HepG2 (cell line): ENCODE results near the gene SPEM2. TPM values are rescaled to one million over a fixed set of nuclear protein-coding genes. Genes with fewer than 3 reads are reported as not detected.

Source experiments
- CTCF ChIP-seq: sonication (generic); formaldehyde crosslinking; IDR thresholded peaks from 2 replicates; pipeline ENCODE4 v1.5.0; 2020; ENCODE audit warnings: mild to moderate bottlenecking, missing genetic modification reagents, moderate library complexity
- GMEB1 ChIP-seq: sonication (generic); formaldehyde crosslinking; IDR thresholded peaks from 2 replicates; pipeline ENCODE4 v1.5.1; 2020; ENCODE audit warnings: missing genetic modification reagents, mild to moderate bottlenecking, borderline replicate concordance
- GTF3A ChIP-seq: sonication (generic); formaldehyde crosslinking; conservative IDR thresholded peaks from 2 replicates; pipeline ENCODE4 v1.4.0; 2020; ENCODE audit warnings: mild to moderate bottlenecking, missing genetic modification reagents
- LBX2 ChIP-seq: sonication (generic); formaldehyde crosslinking; IDR thresholded peaks from 2 replicates; pipeline ENCODE4 v1.5.0; 2020; ENCODE audit warnings: missing genetic modification reagents, mild to moderate bottlenecking, borderline replicate concordance
- MBNL3 ChIP-seq: fragments of 250-450 bp; sonication (Bioruptor Pico); conservative IDR thresholded peaks from 2 replicates; pipeline ENCODE4 v1.8.0; 2022; ENCODE audit warnings: mild to moderate bottlenecking, inconsistent platforms
- NONO ChIP-seq, 2 experiments: fragments of 450-650 bp in 1 of 2; sonication (generic) in 1 of 2; formaldehyde crosslinking in 1 of 2; IDR thresholded peaks in 1 of 2; conservative IDR thresholded peaks in 1 of 2; 2 replicates each; pipeline versions ENCODE4 v1.6.1 to v1.8.0; 2017 to 2022; ENCODE audit warnings: mild to moderate bottlenecking in 1 of 2, missing genetic modification reagents in 1 of 2, moderate library complexity in 1 of 2
- PAF1 ChIP-seq: IDR thresholded peaks from 2 replicates; pipeline ENCODE4 v1.6.1; 2016; ENCODE audit warnings: missing genetic modification reagents, missing compliant biosample characterization
- RAD51 ChIP-seq: fragments of 450-650 bp; IDR thresholded peaks from 2 replicates; pipeline ENCODE4 v1.6.1; 2016; ENCODE audit warnings: borderline replicate concordance
- RARG ChIP-seq: sonication (generic); formaldehyde crosslinking; IDR thresholded peaks from 2 replicates; pipeline ENCODE4 v1.4.0; 2020; ENCODE audit warnings: low read depth, mild to moderate bottlenecking, missing genetic modification reagents
- SATB2 ChIP-seq: sonication (generic); formaldehyde crosslinking; IDR thresholded peaks from 2 replicates; pipeline ENCODE4 v1.5.0; 2020; ENCODE audit warnings: missing genetic modification reagents
- SOX6 ChIP-seq, 2 experiments: fragments of 450-650 bp in 1 of 2; sonication (generic) in 1 of 2; formaldehyde crosslinking in 1 of 2; IDR thresholded peaks; 2 replicates each; pipeline versions ENCODE4 v1.4.0 to v1.6.1; 2017 to 2020; ENCODE audit warnings: antibody characterized with exemption in 1 of 2, mild to moderate bottlenecking in 1 of 2, missing genetic modification reagents in 1 of 2
- SP140L ChIP-seq: sonication (generic); formaldehyde crosslinking; IDR thresholded peaks from 2 replicates; pipeline ENCODE4 v1.4.0; 2020; ENCODE audit warnings: missing genetic modification reagents, borderline replicate concordance
- SP4 ChIP-seq: sonication (generic); formaldehyde crosslinking; IDR thresholded peaks from 2 replicates; pipeline ENCODE4 v1.8.1; 2023; ENCODE audit warnings: mild to moderate bottlenecking, missing genetic modification reagents
- TGIF2 ChIP-seq: IDR thresholded peaks from 2 replicates; pipeline ENCODE4 v1.6.1; 2016; ENCODE audit warnings: control low read depth, missing compliant biosample characterization
- YEATS2 ChIP-seq: sonication (generic); formaldehyde crosslinking; IDR thresholded peaks from 2 replicates; pipeline ENCODE4 v1.4.0; 2020; ENCODE audit warnings: missing genetic modification reagents, borderline replicate concordance
- ZFP37 ChIP-seq: sonication (generic); formaldehyde crosslinking; IDR thresholded peaks from 2 replicates; pipeline ENCODE4 v1.4.0; 2020; ENCODE audit warnings: missing genetic modification reagents, borderline replicate concordance
- ZFX ChIP-seq: sonication (generic); formaldehyde crosslinking; IDR thresholded peaks from 2 replicates; pipeline ENCODE4 v1.4.0; 2020; ENCODE audit warnings: mild to moderate bottlenecking, low read depth, missing genetic modification reagents, moderate library complexity
- ZNF20 ChIP-seq: sonication (generic); formaldehyde crosslinking; IDR thresholded peaks from 2 replicates; pipeline ENCODE4 v1.4.0; 2020; ENCODE audit warnings: mild to moderate bottlenecking, moderate library complexity, missing genetic modification reagents
- ZNF205 ChIP-seq: IDR thresholded peaks from 2 replicates; pipeline ENCODE4 v1.6.1; 2018; ENCODE audit warnings: missing biosample characterization, missing genetic modification reagents
- ZNF225 ChIP-seq: sonication (generic); formaldehyde crosslinking; IDR thresholded peaks from 2 replicates; pipeline ENCODE4 v1.4.0; 2020; ENCODE audit warnings: mild to moderate bottlenecking, missing genetic modification reagents
- ZNF607 ChIP-seq: sonication (generic); formaldehyde crosslinking; IDR thresholded peaks from 2 replicates; pipeline ENCODE4 v1.5.1; 2020; ENCODE audit warnings: missing genetic modification reagents, mild to moderate bottlenecking, borderline replicate concordance
- ZNF761 ChIP-seq: sonication (generic); formaldehyde crosslinking; conservative IDR thresholded peaks from 2 replicates; pipeline ENCODE4 v1.4.0; 2020; ENCODE audit warnings: mild to moderate bottlenecking, missing genetic modification reagents
- ZSCAN31 ChIP-seq: sonication (generic); formaldehyde crosslinking; IDR thresholded peaks from 2 replicates; pipeline ENCODE4 v1.5.0; 2020; ENCODE audit warnings: low read depth, mild to moderate bottlenecking, missing genetic modification reagents
- ZZZ3 ChIP-seq: sonication (generic); formaldehyde crosslinking; IDR thresholded peaks from 2 replicates; pipeline ENCODE4 v1.4.0; 2020; ENCODE audit warnings: missing genetic modification reagents, mild to moderate bottlenecking, borderline replicate concordance
- polyA plus RNA-seq, 8 experiments: library from polyadenylated mRNA; depleted of rRNA in 3 of 8; stranded (reverse) in 7 of 8; unstranded in 1 of 8; fragments of >200 nt; fragmentation: Illumina TruSeq in 4 of 8; extraction: Trizol in 4 of 8; gene quantifications; 2 replicates each; pipeline versions ENCODE4 v1.2.1 to v1.2.3, GENCODE V29; 2011 to 2016; ENCODE audit warnings: low read depth in 4 of 8, missing spikeins in 1 of 8, mixed read lengths in 1 of 8; ENCODE audit not compliant: insufficient read depth in 1 of 8
- total RNA-seq, 5 experiments: library from RNA; depleted of rRNA; stranded (reverse); fragments of >200 nt; fragmentation: Illumina TruSeq; extraction: Trizol; gene quantifications; 2 replicates each; pipeline ENCODE4 v1.2.3, GENCODE V29; 2016; ENCODE audit warnings: low read depth in 1 of 5

SPEM2 gene
- total and polyA plus RNA-seq, 2 of the 13 experiments (the other 11 are each of a cell fraction or from before 2014, with no cell fraction given), result not detected

GRCh38 chr17:7444682-7445618 lies 19.5 kb downstream of the SPEM2 start, which contains the start of gene CHRNB1 (continued):
- TF ChIP-seq PAF1 (CRISPR knock-in tag) (no peak), MBNL3 (CRISPR knock-in tag) (no peak), ZZZ3 (0 out of 2 replicates have a peak, but pooled peaks have one; percentile 36), YEATS2 (peak; percentile 33; the same call in 1 of the 2 replicates), SP140L (CRISPR knock-in tag) (no peak), SOX6 (IDR thresholded peaks at IDR 0.05) (no peak), SOX6 (CRISPR knock-in tag; IDR thresholded peaks at IDR 0.05) (peak; percentile 39; the same call in 1 of the 2 replicates), LBX2 (CRISPR knock-in tag) (peak; percentile 67; the same call in 1 of the 2 replicates), GTF3A (CRISPR knock-in tag) (0 out of 2 replicates have a peak, but pooled peaks have one; percentile 52), ZNF761 (CRISPR knock-in tag) (peak; percentile 81), ZNF607 (CRISPR knock-in tag) (0 out of 2 replicates have a peak, but pooled peaks have one; percentile 33), RARG (CRISPR knock-in tag) (no peak), ZSCAN31 (peak; percentile 46; the same call in 1 of the 2 replicates), ZFP37 (CRISPR knock-in tag) (no peak), GMEB1 (CRISPR knock-in tag) (peak; percentile 47; the same call in 1 of the 2 replicates), NONO (IDR thresholded peaks at IDR 0.05) (no peak), NONO (CRISPR knock-in tag; conservative IDR thresholded peaks at IDR 0.05) (peak; percentile 78), ZNF205 (CRISPR knock-in tag) (no peak), SP4 (peak; percentile 84), RAD51 (no peak), ZNF225 (CRISPR knock-in tag) (no peak), CTCF (CRISPR knock-in tag) (peak; percentile 69), SATB2 (no peak), ZNF20 (CRISPR knock-in tag) (0 out of 2 replicates have a peak, but pooled peaks have one; percentile 69), ZFX (CRISPR knock-in tag) (peak; percentile 87), TGIF2 (no peak)
